B cell (primary cell): ENCODE results near the gene OR52E5.

Source experiments
- CTCF ChIP-seq: fragments of 200-600 bp; IDR thresholded peaks from one replicate; pipeline ENCODE4 v1.8.0; 2022; ENCODE audit warnings: antibody characterized with exemption, mild to moderate bottlenecking
- EZH2 ChIP-seq: IDR thresholded peaks from 2 replicates; pipeline ENCODE4 v1.6.1; 2012; ENCODE audit warnings: borderline replicate concordance, low read depth, mild to moderate bottlenecking, moderate library complexity, low read length; ENCODE audit not compliant: insufficient read depth, poor library complexity, severe bottlenecking

GRCh38 chr11:5846701-5847100, 46.3 kb upstream of the OR52E5 start:
- TF ChIP-seq CTCF = no peak
- TF ChIP-seq EZH2 = no peak
